ENCODE results near the gene ABCB4. TPM values are rescaled to one million over a fixed set of nuclear protein-coding genes. Genes with fewer than 3 reads are reported as not detected.

Gene ABCB4
- total RNA-seq (2021) (not detected in 2 replicates), Bru-seq, nascent RNA (percentile 2 among the genes with signal in this experiment), BruChase-seq, experiment 1, labeled RNA remaining after a 2-hour chase (percentile 1 among the genes with signal in this experiment), BruChase-seq, experiment 2, labeled RNA remaining after a 6-hour chase (percentile 1 among the genes with signal in this experiment)
- long read RNA-seq = 0 reads

DNA sequence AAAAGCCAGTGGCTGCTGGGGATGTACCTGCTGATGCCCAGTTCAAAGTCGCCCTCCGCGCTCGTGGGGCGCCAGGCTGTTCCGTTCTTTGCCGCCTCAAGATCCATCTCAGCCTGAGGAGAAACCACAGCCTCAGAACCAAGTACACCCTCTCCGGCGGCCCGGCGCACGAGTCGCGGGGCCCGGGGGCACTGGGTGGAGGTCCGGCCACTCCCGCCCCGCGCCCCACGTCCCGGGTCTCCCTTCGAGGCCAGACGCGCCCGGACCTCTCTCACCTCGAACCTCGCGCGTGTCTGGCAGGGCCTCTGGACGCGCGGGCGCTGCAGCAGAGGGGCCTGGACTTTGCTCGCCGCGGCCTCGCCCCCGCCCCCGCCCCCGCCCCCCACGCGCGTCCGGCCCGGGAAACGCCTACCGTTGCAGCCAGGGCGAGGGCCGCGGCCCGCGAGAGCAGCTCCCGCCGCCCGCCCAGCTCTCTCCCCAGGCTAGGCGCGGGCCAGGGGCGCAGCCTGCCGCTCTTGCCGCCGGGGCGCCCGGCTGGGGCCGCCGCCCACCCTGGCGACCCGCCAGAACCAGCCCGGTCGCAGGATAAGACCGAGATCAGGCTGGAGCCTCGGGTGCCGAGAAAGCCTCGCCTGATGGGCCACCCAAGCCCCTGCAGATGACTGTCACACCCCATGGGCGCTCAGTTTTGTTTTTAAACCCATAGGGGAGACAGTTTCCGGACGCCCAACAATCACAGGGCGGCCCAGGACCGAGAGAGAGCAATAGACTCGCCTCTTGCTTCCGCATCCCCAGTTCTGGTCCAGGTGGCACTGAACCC, at the start of gene ABCB4:
ABCB4 (minus strand) TSS at position 322 of the 820 bp plus-strand sequence; CDS start at position 107, 215 bp downstream.
- TF ChIP-seq, protein P1, sequence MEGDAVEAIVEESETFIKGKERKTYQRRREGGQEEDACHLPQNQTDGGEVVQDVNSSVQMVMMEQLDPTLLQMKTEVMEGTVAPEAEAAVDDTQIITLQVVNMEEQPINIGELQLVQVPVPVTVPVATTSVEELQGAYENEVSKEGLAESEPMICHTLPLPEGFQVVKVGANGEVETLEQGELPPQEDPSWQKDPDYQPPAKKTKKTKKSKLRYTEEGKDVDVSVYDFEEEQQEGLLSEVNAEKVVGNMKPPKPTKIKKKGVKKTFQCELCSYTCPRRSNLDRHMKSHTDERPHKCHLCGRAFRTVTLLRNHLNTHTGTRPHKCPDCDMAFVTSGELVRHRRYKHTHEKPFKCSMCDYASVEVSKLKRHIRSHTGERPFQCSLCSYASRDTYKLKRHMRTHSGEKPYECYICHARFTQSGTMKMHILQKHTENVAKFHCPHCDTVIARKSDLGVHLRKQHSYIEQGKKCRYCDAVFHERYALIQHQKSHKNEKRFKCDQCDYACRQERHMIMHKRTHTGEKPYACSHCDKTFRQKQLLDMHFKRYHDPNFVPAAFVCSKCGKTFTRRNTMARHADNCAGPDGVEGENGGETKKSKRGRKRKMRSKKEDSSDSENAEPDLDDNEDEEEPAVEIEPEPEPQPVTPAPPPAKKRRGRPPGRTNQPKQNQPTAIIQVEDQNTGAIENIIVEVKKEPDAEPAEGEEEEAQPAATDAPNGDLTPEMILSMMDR (conservative IDR thresholded peaks at IDR 0.05) = no peak
- no peak for TF ChIP-seq EZH2 (IDR thresholded peaks at IDR 0.05; ENCODE audit: low read depth)
- Histone ChIP-seq H3K9me3 (ENCODE audit: insufficient read depth, low read depth) (no peaks in the 10 kb centered on the region), H3K4me1 (replicated peaks; ENCODE audit: insufficient read depth) (no peaks in the 10 kb centered on the region), H3K9me2 (ENCODE audit: insufficient read depth) (no peaks in the 10 kb centered on the region), H3K27ac (no peak within 1 kb of the TSS), H3K27me3 (ENCODE audit: insufficient read depth, low read depth) (no peaks in the 10 kb centered on the region), H3K4me3 (no peak within 1 kb of the TSS), H4K20me1 (ENCODE audit: insufficient read depth) (no peaks in the 10 kb centered on the region), H3K79me2 (ENCODE audit: low read depth) (no peaks in the 10 kb centered on the region), H3K4me2 (peak within 1 kb of the TSS; percentile 61), H3K36me3 (ENCODE audit: low read depth) (no peaks in the 10 kb centered on the region), H3F3A (ENCODE audit: insufficient read depth, low read depth) (no peaks in the 10 kb centered on the region), H2AFZ (0 out of 2 replicates have a peak within 1 kb of the TSS, but pooled peaks have one; percentile 25)
- no TSS peak for BruUV-seq (replicated peaks)
- intact Hi-C loops (cut with micrococcal nuclease; ENCODE audit: unreplicated experiment) = no loop called here
- no peak for DNase-seq
- POLR2A ChIA-PET (ENCODE audit: unreplicated experiment) = no interaction called here
- CTCF ChIA-PET = no interaction called here

GRCh38 chr7:87518735-87519134, 43.3 kb upstream of the ABCB4 start:
- Histone ChIP-seq H3K4me2 (no peak overlapping the region), H2AFZ (no peak overlapping the region), H3K4me1 (replicated peaks; ENCODE audit: insufficient read depth) (no peaks in the 10 kb centered on the region), H3F3A (ENCODE audit: insufficient read depth, low read depth) (no peaks in the 10 kb centered on the region), H3K9me3 (ENCODE audit: insufficient read depth, low read depth) (no peaks in the 10 kb centered on the region), H4K20me1 (ENCODE audit: insufficient read depth) (no peaks in the 10 kb centered on the region), H3K36me3 (ENCODE audit: low read depth) (no peaks in the 10 kb centered on the region), H3K9me2 (ENCODE audit: insufficient read depth) (no peaks in the 10 kb centered on the region), H3K4me3 (no peak overlapping the region), H3K27me3 (ENCODE audit: insufficient read depth, low read depth) (no peaks in the 10 kb centered on the region), H3K27ac (no peak overlapping the region), H3K79me2 (ENCODE audit: low read depth) (no peaks in the 10 kb centered on the region)
- CTCF ChIA-PET = no interaction called here
- POLR2A ChIA-PET (ENCODE audit: unreplicated experiment) = no interaction called here
- intact Hi-C loops (cut with micrococcal nuclease; ENCODE audit: unreplicated experiment) = no loop called here
- TF ChIP-seq, protein P1 (conservative IDR thresholded peaks at IDR 0.05) = no peak
- no peak for TF ChIP-seq EZH2 (IDR thresholded peaks at IDR 0.05; ENCODE audit: low read depth)
- no peak for DNase-seq
- no TSS peak for BruUV-seq (replicated peaks)

DNA sequence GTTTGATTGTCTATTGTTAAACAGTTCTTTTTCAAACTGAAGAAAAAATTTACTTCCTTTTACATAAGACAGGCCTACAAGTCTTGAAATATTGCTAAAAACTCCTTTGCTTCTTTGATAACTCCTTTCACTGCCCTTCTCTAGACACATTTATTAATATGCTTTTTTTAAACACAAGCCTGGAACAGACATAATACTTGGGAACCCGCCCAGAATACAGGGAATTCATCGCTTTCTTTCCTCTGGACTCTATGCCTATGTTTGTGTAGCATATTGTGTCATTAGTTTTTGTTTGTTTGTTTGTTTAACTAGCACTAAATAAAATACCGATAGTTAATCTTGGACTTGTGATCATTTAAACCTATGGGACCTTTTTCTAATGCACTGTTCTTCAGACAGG, 42.4 kb upstream of the ABCB4 start:
- Histone ChIP-seq H3K4me3 (no peak overlapping the region), H4K20me1 (ENCODE audit: insufficient read depth) (no peaks in the 10 kb centered on the region), H3K36me3 (ENCODE audit: low read depth) (no peaks in the 10 kb centered on the region), H3K79me2 (ENCODE audit: low read depth) (no peaks in the 10 kb centered on the region), H2AFZ (no peak overlapping the region), H3K4me2 (no peak overlapping the region), H3K27ac (no peak overlapping the region), H3K9me2 (ENCODE audit: insufficient read depth) (no peaks in the 10 kb centered on the region), H3K27me3 (ENCODE audit: insufficient read depth, low read depth) (no peaks in the 10 kb centered on the region), H3K4me1 (replicated peaks; ENCODE audit: insufficient read depth) (no peaks in the 10 kb centered on the region), H3F3A (ENCODE audit: insufficient read depth, low read depth) (no peaks in the 10 kb centered on the region), H3K9me3 (ENCODE audit: insufficient read depth, low read depth) (no peaks in the 10 kb centered on the region)
- DNase-seq = no peak
- no peak for TF ChIP-seq EZH2 (IDR thresholded peaks at IDR 0.05; ENCODE audit: low read depth)
- TF ChIP-seq, protein P1 (conservative IDR thresholded peaks at IDR 0.05) = no peak
- BruUV-seq (replicated peaks) = no TSS peak
- ChIA-PET POLR2A (ENCODE audit: unreplicated experiment) (no interaction called here), CTCF (no interaction called here)
- intact Hi-C loops (cut with micrococcal nuclease; ENCODE audit: unreplicated experiment) = no loop called here

Measured in PC-9 (cell line).